ENCODE results near the gene KIF17. TPM values are rescaled to one million over a fixed set of nuclear protein-coding genes. Genes with fewer than 3 reads are reported as not detected.

KIF17 gene
- total and polyA plus RNA-seq, 4 donors, result 3.9 to 12.6 (median 6.7) TPM

GRCh38 chr1:20712215-20712577 is 5.6 kb downstream of the KIF17 start:
- no CpG with 5 or more reads among the region's 6 CpGs for WGBS (ENCODE audit: insufficient coverage)
- DNase-seq (ENCODE audit: low read depth in 4 of 6, low spot score in 6 of 6), result no peak
- H3K4me1 ChIP-seq (ENCODE audit: control insufficient read depth, insufficient read depth, low read length), result peaks cover 35% of the 10 kb centered on the region
- H3K36me3 ChIP-seq (ENCODE audit: control insufficient read depth, insufficient read depth, low read length), result peaks cover 10% of the 10 kb centered on the region
- no peak overlapping the region for H3K27ac ChIP-seq (ENCODE audit: low read depth, low read length)
- H3K27me3 ChIP-seq (ENCODE audit: control insufficient read depth, insufficient read depth, low read length), result peaks cover 3% of the 10 kb centered on the region
- no peaks in the 10 kb centered on the region for H3K9me3 ChIP-seq (ENCODE audit: control insufficient read depth, insufficient read depth, low read length)
- no peak overlapping the region for H3K4me3 ChIP-seq (ENCODE audit: low read depth, low read length)

GRCh38 chr1:20711285-20712214 is 6.3 kb downstream of the KIF17 start:
- peak in 3 of 6 donors; percentile 63 to 95 (median 83) for DNase-seq (ENCODE audit: low read depth in 4 of 6, low spot score in 6 of 6)
- Histone ChIP-seq H3K4me1 (ENCODE audit: control insufficient read depth, insufficient read depth, low read length) (peaks cover 30% of the 10 kb centered on the region), H3K36me3 (ENCODE audit: control insufficient read depth, insufficient read depth, low read length) (peaks cover 10% of the 10 kb centered on the region), H3K4me3 (ENCODE audit: low read depth, low read length) (no peak overlapping the region), H3K27ac (ENCODE audit: low read depth, low read length) (peak overlapping the region; percentile 25), H3K27me3 (ENCODE audit: control insufficient read depth, insufficient read depth, low read length) (no peaks in the 10 kb centered on the region), H3K9me3 (ENCODE audit: control insufficient read depth, insufficient read depth, low read length) (no peaks in the 10 kb centered on the region)
- 34% methylated on average over 22 of the region's 29 CpGs for WGBS (ENCODE audit: insufficient coverage)

GRCh38 chr1:20710469-20711284 is 7.1 kb downstream of the KIF17 start:
- Histone ChIP-seq H3K27me3 (ENCODE audit: control insufficient read depth, insufficient read depth, low read length) (no peaks in the 10 kb centered on the region), H3K4me3 (ENCODE audit: low read depth, low read length) (no peak overlapping the region), H3K4me1 (ENCODE audit: control insufficient read depth, insufficient read depth, low read length) (peaks cover 25% of the 10 kb centered on the region), H3K36me3 (ENCODE audit: control insufficient read depth, insufficient read depth, low read length) (peaks cover 10% of the 10 kb centered on the region), H3K27ac (ENCODE audit: low read depth, low read length) (peak overlapping the region; percentile 25), H3K9me3 (ENCODE audit: control insufficient read depth, insufficient read depth, low read length) (no peaks in the 10 kb centered on the region)
- DNase-seq (ENCODE audit: low read depth in 4 of 6, low spot score in 6 of 6), result peak in 1 of 6 donors; percentile 73
- 27% methylated on average over 13 of the region's 18 CpGs for WGBS (ENCODE audit: insufficient coverage)

- no peak for DNase-seq (ENCODE audit: low read depth in 4 of 6, low spot score in 6 of 6)
- Histone ChIP-seq H3K36me3 (ENCODE audit: control insufficient read depth, insufficient read depth, low read length) (peaks cover 8% of the 10 kb centered on the region), H3K9me3 (ENCODE audit: control insufficient read depth, insufficient read depth, low read length) (no peaks in the 10 kb centered on the region), H3K27ac (ENCODE audit: low read depth, low read length) (no peak overlapping the region), H3K27me3 (ENCODE audit: control insufficient read depth, insufficient read depth, low read length) (no peaks in the 10 kb centered on the region), H3K4me1 (ENCODE audit: control insufficient read depth, insufficient read depth, low read length) (peaks cover 32% of the 10 kb centered on the region), H3K4me3 (ENCODE audit: low read depth, low read length) (no peak overlapping the region)
- WGBS (ENCODE audit: insufficient coverage), result 94% methylated on average over 2 of the region's 3 CpGs
These were observed 7.9 kb downstream of the KIF17 start for GRCh38 chr1:20709868-20710267.

- H3K36me3 ChIP-seq (ENCODE audit: control insufficient read depth, insufficient read depth, low read length), result peaks cover 17% of the 10 kb centered on the region
- H3K27ac ChIP-seq (ENCODE audit: low read depth, low read length), result no peak overlapping the region
- H3K4me3 ChIP-seq (ENCODE audit: low read depth, low read length), result no peak overlapping the region
- no peak for DNase-seq (ENCODE audit: low read depth in 4 of 6, low spot score in 6 of 6)
- H3K9me3 ChIP-seq (ENCODE audit: control insufficient read depth, insufficient read depth, low read length), result no peaks in the 10 kb centered on the region
- H3K27me3 ChIP-seq (ENCODE audit: control insufficient read depth, insufficient read depth, low read length), result no peaks in the 10 kb centered on the region
- peaks cover 32% of the 10 kb centered on the region for H3K4me1 ChIP-seq (ENCODE audit: control insufficient read depth, insufficient read depth, low read length)
- WGBS (ENCODE audit: insufficient coverage), result 100% methylated on average over 5 of the region's 5 CpGs
These were observed 8.9 kb downstream of the KIF17 start for GRCh38 chr1:20708891-20709290.

GRCh38 chr1:20708057-20708456 is 9.8 kb downstream of the KIF17 start:
- Histone ChIP-seq H3K9me3 (ENCODE audit: control insufficient read depth, insufficient read depth, low read length) (no peaks in the 10 kb centered on the region), H3K4me1 (ENCODE audit: control insufficient read depth, insufficient read depth, low read length) (peaks cover 32% of the 10 kb centered on the region), H3K4me3 (ENCODE audit: low read depth, low read length) (no peak overlapping the region), H3K27me3 (ENCODE audit: control insufficient read depth, insufficient read depth, low read length) (no peaks in the 10 kb centered on the region), H3K27ac (ENCODE audit: low read depth, low read length) (no peak overlapping the region), H3K36me3 (ENCODE audit: control insufficient read depth, insufficient read depth, low read length) (peaks cover 23% of the 10 kb centered on the region)
- DNase-seq (ENCODE audit: low read depth in 4 of 6, low spot score in 6 of 6), result no peak
- 89% methylated on average over 6 of the region's 6 CpGs for WGBS (ENCODE audit: insufficient coverage)

GRCh38 chr1:20706841-20707240 is 11.0 kb downstream of the KIF17 start:
- WGBS (ENCODE audit: insufficient coverage), result 56% methylated on average over 3 of the region's 5 CpGs
- no peak overlapping the region for H3K27ac ChIP-seq (ENCODE audit: low read depth, low read length)

GRCh38 chr1:20705203-20705755 is 12.5 kb downstream of the KIF17 start:
- WGBS (ENCODE audit: insufficient coverage), result 50% methylated on average over 12 of the region's 15 CpGs
- Histone ChIP-seq H3K27ac (ENCODE audit: low read depth, low read length) (no peak overlapping the region), H3K4me1 (ENCODE audit: control insufficient read depth, insufficient read depth, low read length) (peaks cover 13% of the 10 kb centered on the region), H3K36me3 (ENCODE audit: control insufficient read depth, insufficient read depth, low read length) (peaks cover 35% of the 10 kb centered on the region), H3K27me3 (ENCODE audit: control insufficient read depth, insufficient read depth, low read length) (no peaks in the 10 kb centered on the region), H3K9me3 (ENCODE audit: control insufficient read depth, insufficient read depth, low read length) (no peaks in the 10 kb centered on the region), H3K4me3 (ENCODE audit: low read depth, low read length) (no peak overlapping the region)
- peak in 2 of 6 donors; percentile 44 to 85 for DNase-seq (ENCODE audit: low read depth in 4 of 6, low spot score in 6 of 6)

More at GRCh38 chr1:20706841-20707240, 11.0 kb downstream of the KIF17 start:
- no peaks in the 10 kb centered on the region for H3K9me3 ChIP-seq (ENCODE audit: control insufficient read depth, insufficient read depth, low read length)
- H3K4me1 ChIP-seq (ENCODE audit: control insufficient read depth, insufficient read depth, low read length), result peaks cover 28% of the 10 kb centered on the region
- no peak for DNase-seq (ENCODE audit: low read depth in 4 of 6, low spot score in 6 of 6)
- no peaks in the 10 kb centered on the region for H3K27me3 ChIP-seq (ENCODE audit: control insufficient read depth, insufficient read depth, low read length)
- H3K4me3 ChIP-seq (ENCODE audit: low read depth, low read length), result no peak overlapping the region
- H3K36me3 ChIP-seq (ENCODE audit: control insufficient read depth, insufficient read depth, low read length), result peaks cover 31% of the 10 kb centered on the region

GRCh38 chr1:20704390-20705202 is 13.2 kb downstream of the KIF17 start:
- WGBS (ENCODE audit: insufficient coverage), result 97% methylated on average over 41 of the region's 41 CpGs
- Histone ChIP-seq H3K27ac (ENCODE audit: low read depth, low read length) (no peak overlapping the region), H3K36me3 (ENCODE audit: control insufficient read depth, insufficient read depth, low read length) (peaks cover 37% of the 10 kb centered on the region), H3K4me1 (ENCODE audit: control insufficient read depth, insufficient read depth, low read length) (peaks cover 8% of the 10 kb centered on the region), H3K4me3 (ENCODE audit: low read depth, low read length) (no peak overlapping the region), H3K27me3 (ENCODE audit: control insufficient read depth, insufficient read depth, low read length) (no peaks in the 10 kb centered on the region), H3K9me3 (ENCODE audit: control insufficient read depth, insufficient read depth, low read length) (no peaks in the 10 kb centered on the region)
- no peak for DNase-seq (ENCODE audit: low read depth in 4 of 6, low spot score in 6 of 6)

Data from spinal cord (tissue), 10 donors.